ENCODE results near the gene NDST4.

The NDST4 gene

GRCh38 chr4:114900934-114901333 lies 212.5 kb downstream of the NDST4 start:
- no peak for DNase-seq

- no peak for DNase-seq
Measured at GRCh38 chr4:114890773-114891172, 222.6 kb downstream of the NDST4 start.

GRCh38 chr4:114886761-114887160 lies 226.7 kb downstream of the NDST4 start:
- DNase-seq, result no peak

GRCh38 chr4:114883641-114884040 lies 229.8 kb downstream of the NDST4 start:
- no peak for DNase-seq

GRCh38 chr4:114879916-114880669 lies 233.3 kb downstream of the NDST4 start:
- peak; percentile 53 for DNase-seq

DNA sequence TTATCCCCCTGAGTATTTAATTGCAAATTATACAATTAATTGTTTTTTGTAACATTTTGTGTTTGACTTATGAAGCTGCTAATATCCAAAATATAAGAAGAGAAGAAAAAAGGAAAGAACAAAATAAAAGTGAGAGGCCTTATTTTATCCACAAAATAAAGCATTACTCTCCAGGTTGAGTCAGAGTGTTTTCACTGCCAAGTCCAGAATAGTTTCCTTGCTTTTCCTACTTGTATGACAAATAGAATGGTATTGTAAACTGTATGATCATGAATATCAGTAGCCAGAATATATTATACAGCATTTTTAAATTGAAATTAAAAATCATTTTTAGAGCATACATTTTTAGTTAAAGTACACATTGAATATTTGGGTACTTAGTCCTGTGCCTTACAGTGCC lies 237.8 kb downstream of the NDST4 start:
- DNase-seq, result no peak

- DNase-seq, result no peak
Measured at GRCh38 chr4:114874321-114874720, 239.1 kb downstream of the NDST4 start.

GRCh38 chr4:114870987-114871386 lies 242.4 kb downstream of the NDST4 start:
- no peak for DNase-seq

DNA sequence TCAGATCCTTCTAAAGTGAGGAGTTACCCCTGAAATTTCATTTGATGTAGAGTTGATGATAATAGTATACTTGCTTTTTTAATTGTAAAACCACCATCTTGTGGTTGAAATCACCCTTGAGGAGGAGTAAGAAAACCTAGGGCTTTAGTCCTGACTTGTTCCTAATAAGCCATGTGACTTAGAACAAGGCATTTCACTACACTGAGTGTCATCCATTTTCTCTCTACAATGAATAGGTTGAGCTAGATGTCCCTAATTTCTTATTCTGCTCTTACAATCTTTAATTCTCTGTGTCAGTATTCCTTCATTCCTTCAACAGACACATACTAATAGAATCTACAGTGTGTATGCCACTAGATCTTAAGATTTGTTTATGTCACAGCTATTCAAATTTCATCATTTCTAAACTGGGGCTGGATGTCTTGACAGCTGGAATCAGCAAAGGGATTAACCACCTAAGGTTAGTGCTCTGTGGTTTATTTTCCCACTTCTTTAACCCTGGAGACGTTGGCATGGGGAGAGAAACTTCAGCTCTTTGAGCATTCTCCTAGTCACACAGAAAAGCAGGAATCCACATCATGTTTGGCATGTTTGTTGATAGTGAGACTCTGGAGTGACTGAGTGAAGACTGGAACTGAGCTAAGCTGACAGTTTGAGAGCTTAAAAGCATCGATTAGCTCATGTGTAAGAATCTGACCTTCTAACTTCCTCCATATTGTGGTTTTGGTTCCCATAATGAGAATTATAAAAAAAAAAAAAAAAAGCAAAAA lies 246.3 kb downstream of the NDST4 start:
- no peak for DNase-seq

- no peak for DNase-seq
Measured at GRCh38 chr4:114864060-114864459, 249.4 kb downstream of the NDST4 start.

- DNase-seq, result no peak
Measured at GRCh38 chr4:114860786-114861185, 252.6 kb downstream of the NDST4 start.

- no peak for DNase-seq
Measured at GRCh38 chr4:114857831-114858230, 255.6 kb downstream of the NDST4 start.

DNA sequence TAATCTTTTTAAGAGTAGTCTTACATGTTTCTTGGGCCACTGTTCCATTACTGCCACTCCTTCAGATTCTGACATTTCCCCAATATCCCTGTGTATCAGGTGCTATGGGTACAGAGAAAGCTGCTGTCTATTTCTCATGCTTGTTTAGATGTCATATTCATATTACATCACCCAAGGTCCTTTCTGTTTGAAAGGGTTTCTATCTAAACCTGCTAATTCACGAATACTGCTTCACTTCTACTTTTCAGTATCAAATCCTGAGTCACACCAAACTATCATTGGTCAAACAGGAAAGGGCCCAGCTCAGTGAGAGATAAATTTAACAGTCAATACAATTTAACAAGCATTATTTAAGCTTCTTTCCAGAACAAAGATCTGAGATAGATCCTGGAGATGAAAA lies 273.4 kb downstream of the NDST4 start:
- DNase-seq, result no peak

GRCh38 chr4:114830628-114831027 lies 282.8 kb downstream of the NDST4 start:
- DNase-seq, result no peak

- no peak for DNase-seq
Measured at GRCh38 chr4:114827651-114828050, 285.8 kb downstream of the NDST4 start.

- DNase-seq, result no peak
Measured at GRCh38 chr4:114815760-114816159, 297.7 kb downstream of the NDST4 start.

- DNase-seq, result no peak
Measured at GRCh38 chr4:114813961-114814360, 299.5 kb downstream of the NDST4 start.

DNA sequence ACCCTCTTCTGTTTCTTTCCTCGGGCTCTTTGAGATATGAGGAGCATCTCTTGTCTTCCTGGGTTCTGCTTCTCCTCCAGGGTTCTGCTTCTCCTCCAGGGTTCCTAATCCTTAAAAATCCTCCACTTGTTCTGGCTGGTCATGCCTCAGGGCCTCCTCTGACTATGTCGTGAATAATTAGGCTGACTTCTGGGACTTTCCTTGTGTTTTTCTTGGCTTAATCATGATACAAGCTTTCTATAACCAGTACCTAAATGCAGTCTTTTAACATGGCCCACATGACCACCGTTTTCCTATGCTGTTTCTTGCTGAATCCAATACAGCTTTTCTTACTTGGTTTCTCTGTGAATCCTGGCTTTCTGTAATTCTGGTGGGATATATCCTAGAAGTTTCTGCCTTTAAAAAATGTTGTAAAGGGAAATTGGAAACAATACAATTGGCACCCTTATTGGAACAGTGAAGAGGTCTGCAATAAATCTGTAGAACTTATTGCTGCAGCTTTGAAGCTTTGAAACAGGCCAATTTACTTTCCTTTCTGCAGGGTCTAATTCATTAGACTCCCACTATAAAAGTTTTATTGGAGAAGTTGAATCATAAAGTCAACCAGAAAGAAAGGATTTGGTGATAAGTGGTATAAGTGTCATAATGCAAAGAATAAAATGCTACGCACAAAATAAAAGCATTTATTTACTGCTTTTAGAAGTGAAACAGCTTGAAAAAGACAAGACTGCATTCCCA lies 301.7 kb downstream of the NDST4 start:
- DNase-seq, result no peak

- no peak for DNase-seq
Measured at GRCh38 chr4:114807759-114808404, 305.5 kb downstream of the NDST4 start.

GRCh38 chr4:114807357-114807756 lies 306.1 kb downstream of the NDST4 start:
- DNase-seq, result no peak

- DNase-seq, result no peak
Measured at GRCh38 chr4:114791976-114792375, 321.4 kb downstream of the NDST4 start.

DNA sequence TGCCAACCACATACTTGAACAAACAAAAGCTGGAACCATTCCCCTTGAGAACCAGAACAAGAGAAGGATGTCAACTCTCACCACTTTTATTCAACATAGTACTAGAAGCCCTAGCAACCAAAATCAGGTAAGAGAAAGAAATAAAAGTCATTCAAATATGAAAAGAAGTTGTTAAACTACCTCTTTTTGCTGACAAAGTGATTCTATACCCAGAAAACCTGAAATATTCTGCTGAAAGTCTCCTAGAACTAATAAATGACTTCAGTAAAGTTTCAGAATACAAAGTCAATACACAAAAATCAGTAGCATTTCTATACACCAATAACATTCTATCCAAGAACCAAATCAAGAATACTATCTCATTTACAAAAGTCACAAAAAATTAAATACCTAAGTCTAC lies 327.9 kb downstream of the NDST4 start:
- no peak for DNase-seq

GRCh38 chr4:114783215-114783595 lies 330.2 kb downstream of the NDST4 start:
- DNase-seq, result peak; percentile 30
